Upper lobe of left lung (tissue), 6 donors: Measurements from ENCODE around the gene CCDC28B. TPM values are rescaled to one million over a fixed set of nuclear protein-coding genes. Genes with fewer than 3 reads are reported as not detected.

ENCODE experiments used
- ATAC-seq, 2 donors: fragments of 200-7000 bp; cut with Tn5 transposase; one replicate each; pipeline ENCODE4 v1.9.1; 2022; ENCODE audit warnings: mild to moderate bottlenecking in 2 of 2, moderate library complexity in 2 of 2; ENCODE audit not compliant: low FRiP score in 2 of 2
- DNase-seq, 2 donors: peaks; one replicate each; pipeline ENCODE4 v3.0.0-alpha.2; 2019 to 2020
- H3K27ac ChIP-seq, 4 donors: fragments of 200-600 bp; sonication (generic); one replicate each; pipeline ENCODE4 v1.5.1; 2016 to 2019
- H3K27me3 ChIP-seq, 4 donors: fragments of 200-600 bp; sonication (generic); one replicate each; pipeline ENCODE4 v1.5.1; 2017 to 2019
- H3K36me3 ChIP-seq, 4 donors: fragments of 200-600 bp; sonication (generic); one replicate each; pipeline ENCODE4 v1.5.1; 2016 to 2019
- H3K4me1 ChIP-seq, 4 donors: fragments of 200-600 bp; sonication (generic); one replicate each; pipeline ENCODE4 v1.5.1; 2018 to 2019
- H3K4me3 ChIP-seq, 4 donors: fragments of 200-600 bp; sonication (generic); one replicate each; pipeline ENCODE4 v1.5.1; 2017 to 2019; ENCODE audit warnings: mild to moderate bottlenecking in 2 of 4, moderate library complexity in 1 of 4
- H3K9me3 ChIP-seq, 4 donors: fragments of 200-600 bp; sonication (generic); one replicate each; pipeline ENCODE4 v1.5.1; 2018 to 2019
- CTCF ChIP-seq, 6 experiments: fragments of 450-650 bp in 4 of 6; fragments of 200-600 bp in 2 of 6; sonication (generic) in 2 of 6; IDR thresholded peaks; one replicate each; pipeline ENCODE4 v1.5.1; 2016 to 2019; ENCODE audit warnings: antibody characterized with exemption in 6 of 6
- EP300 ChIP-seq, 4 donors: sonication (generic); formaldehyde crosslinking; IDR thresholded peaks; one replicate each; pipeline ENCODE4 v1.5.1; 2017; ENCODE audit warnings: antibody characterized with exemption in 4 of 4, control low read depth in 2 of 4
- POLR2A ChIP-seq, 4 donors: fragments of 450-650 bp; IDR thresholded peaks; one replicate each; pipeline ENCODE4 v1.5.1; 2016 to 2017; ENCODE audit warnings: antibody characterized with exemption in 4 of 4, mild to moderate bottlenecking in 2 of 4
- POLR2AphosphoS5 ChIP-seq, 2 donors: sonication (generic); formaldehyde crosslinking; IDR thresholded peaks; one replicate each; pipeline ENCODE4 v1.5.1; 2017; ENCODE audit warnings: antibody characterized with exemption in 2 of 2
- WGBS, 2 donors: methylation state at CpG; one replicate each; pipeline ENCODE4 v1.1.5; 2017 to 2018; 5-methylcytosine and 5-hydroxymethylcytosine counted together
- total RNA-seq, 6 donors: library from RNA; depleted of rRNA in 4 of 6; stranded (reverse); fragments of >200 nt in 4 of 6; gene quantifications; one replicate each; pipeline versions ENCODE4 v1.1.0 to v1.2.1, GENCODE V29; 2016 to 2021
- donor health status: DM: no; HTN: no; CAD: no; lungs with moderate emphysema.
- donor health status: DM: no; HTN: yes; CAD: no; lungs with severe emphysema.

Gene CCDC28B
- total RNA-seq = 1 to 10 TPM in 5 of 6 donors, under 1 TPM in 1; 0.98 to 4.2 (median 3.2) TPM

- Histone ChIP-seq H3K4me1 (peaks cover 19 to 36% (median 33%) of the 10 kb centered on the region in 4 donors), H3K27ac (peak within 1 kb of the TSS; percentile 62 to 79 (median 73)), H3K36me3 (peaks cover 2 to 25% (median 17%) of the 10 kb centered on the region in 4 donors), H3K9me3 (no peaks in the 10 kb centered on the region), H3K4me3 (peak within 1 kb of the TSS; percentile 63 to 69 (median 64)), H3K27me3 (no peaks in the 10 kb centered on the region)
- DNase-seq (peak; percentile 60 to 86), ATAC-seq (peak; percentile 22 to 73)
- TF ChIP-seq POLR2A (IDR thresholded peaks at IDR 0.05) (peak in 1 of 4 donors; percentile 26), EP300 (IDR thresholded peaks at IDR 0.05) (no peak), CTCF (IDR thresholded peaks at IDR 0.05) (no peak), POLR2AphosphoS5 (IDR thresholded peaks at IDR 0.05) (peak in 1 of 2 donors; percentile 47)
- WGBS, 2 donors = 1% methylated on average over 9 to 34 of the region's 34 CpGs
Measured at GRCh38 chr1:32200226-32201010, at the start of gene CCDC28B. CCDC28B (plus strand) TSS chr1:32200595; CDS start chr1:32201936, 1,341 bp downstream.

GRCh38 chr1:32150847-32151246 is 49.5 kb upstream of the CCDC28B start:
- ATAC-seq = no peak
- Histone ChIP-seq H3K27me3 (no peaks in the 10 kb centered on the region), H3K9me3 (no peaks in the 10 kb centered on the region), H3K4me1 (peaks cover 0 to 9% (median 6%) of the 10 kb centered on the region in 4 donors), H3K27ac (no peak overlapping the region), H3K36me3 (peaks cover 0 to 21% (median 4%) of the 10 kb centered on the region in 4 donors), H3K4me3 (no peak overlapping the region)
- WGBS, 2 donors = 93 to 98% methylated on average over 9 of the region's 9 CpGs
- no peak for TF ChIP-seq POLR2AphosphoS5 (IDR thresholded peaks at IDR 0.05)
- TF ChIP-seq CTCF (IDR thresholded peaks at IDR 0.05) = no peak
- TF ChIP-seq EP300 (IDR thresholded peaks at IDR 0.05) = no peak
- no peak for TF ChIP-seq POLR2A (IDR thresholded peaks at IDR 0.05)
- no peak for DNase-seq

GRCh38 chr1:32151319-32151787 is 49.0 kb upstream of the CCDC28B start:
- no peak overlapping the region for H3K4me3 ChIP-seq
- H3K27ac ChIP-seq = no peak overlapping the region
- ATAC-seq (no peak), DNase-seq (no peak)
- 47 to 54% methylated on average over 5 of the region's 5 CpGs for WGBS, 2 donors
- no peaks in the 10 kb centered on the region for H3K9me3 ChIP-seq
- H3K4me1 ChIP-seq = peaks cover 0 to 9% (median 6%) of the 10 kb centered on the region in 4 donors
- TF ChIP-seq POLR2A (IDR thresholded peaks at IDR 0.05) (no peak), EP300 (IDR thresholded peaks at IDR 0.05) (no peak), CTCF (IDR thresholded peaks at IDR 0.05) (no peak), POLR2AphosphoS5 (IDR thresholded peaks at IDR 0.05) (no peak)
- no peaks in the 10 kb centered on the region for H3K27me3 ChIP-seq
- H3K36me3 ChIP-seq = peaks cover 0 to 26% (median 6%) of the 10 kb centered on the region in 4 donors

- no peaks in the 10 kb centered on the region for H3K9me3 ChIP-seq
- TF ChIP-seq EP300 (IDR thresholded peaks at IDR 0.05) (no peak), POLR2A (IDR thresholded peaks at IDR 0.05) (no peak), CTCF (IDR thresholded peaks at IDR 0.05) (no peak), POLR2AphosphoS5 (IDR thresholded peaks at IDR 0.05) (no peak)
- ATAC-seq (no peak), DNase-seq (no peak)
- H3K36me3 ChIP-seq = peaks cover 35 to 98% (median 74%) of the 10 kb centered on the region in 4 donors
- no peak overlapping the region for H3K4me3 ChIP-seq
- H3K4me1 ChIP-seq = no peaks in the 10 kb centered on the region
- 81 to 83% methylated on average over 3 of the region's 3 CpGs for WGBS, 2 donors
- H3K27ac ChIP-seq = no peak overlapping the region
- H3K27me3 ChIP-seq = no peaks in the 10 kb centered on the region
Measured at GRCh38 chr1:32159189-32159588, 41.2 kb upstream of the CCDC28B start.
